ENCODE measurements around the gene TNK1. TPM values are rescaled to one million over a fixed set of nuclear protein-coding genes. Genes with fewer than 3 reads are reported as not detected.

The TNK1 gene
- total and polyA plus RNA-seq, 7 experiments from 2014 or later = 1.5 to 23.4 (median 11.3) TPM

- ATAC-seq = no peak
- no peaks in the 10 kb centered on the region for H3K36me3 Mint-ChIP-seq
- H3K4me1 Mint-ChIP-seq = peaks cover 4 to 16% (median 10%) of the 10 kb centered on the region in 7 donors
- Histone ChIP-seq H3K36me3 (ENCODE audit: control insufficient read depth in 2 of 3, insufficient read depth in 3 of 3, low read length in 3 of 3) (no peaks in the 10 kb centered on the region), H3K27me3 (ENCODE audit: control insufficient read depth in 2 of 2, insufficient read depth in 2 of 2, low read length in 2 of 2) (no peaks in the 10 kb centered on the region), H3K9me3 (ENCODE audit: control insufficient read depth in 2 of 3, low read length in 3 of 3) (no peaks in the 10 kb centered on the region), H3K27ac (ENCODE audit: low read depth, low read length) (no peak overlapping the region), H3K4me3 (ENCODE audit: low read length) (no peak overlapping the region), H3K4me1 (ENCODE audit: control insufficient read depth in 2 of 2, insufficient read depth in 2 of 2, low read length in 2 of 2) (peaks cover 0 to 3% of the 10 kb centered on the region in 2 donors)
- peak overlapping the region in 1 of 10 donors; percentile 23 for H3K4me3 Mint-ChIP-seq
- ChIA-PET CTCF (no interaction called here), POLR2A (interaction anchor here (0.8 kb wide), 1 partner anchor 12 kb away, joined by 3 read pairs; no protein-coding TSS in a partner anchor)
- H3K27me3 Mint-ChIP-seq = peaks cover 0 to 24% (median 0%) of the 10 kb centered on the region in 5 donors
- intact Hi-C loops (cut with micrococcal nuclease) = no loop called here
- H3K27ac Mint-ChIP-seq = no peak overlapping the region
- DNase-seq = no peak
- H3K9me3 Mint-ChIP-seq = peaks cover 0 to 1% (median 0%) of the 10 kb centered on the region in 11 donors
Observed at GRCh38 chr17:7410634-7411426, 29.9 kb downstream of the TNK1 start.

DNA sequence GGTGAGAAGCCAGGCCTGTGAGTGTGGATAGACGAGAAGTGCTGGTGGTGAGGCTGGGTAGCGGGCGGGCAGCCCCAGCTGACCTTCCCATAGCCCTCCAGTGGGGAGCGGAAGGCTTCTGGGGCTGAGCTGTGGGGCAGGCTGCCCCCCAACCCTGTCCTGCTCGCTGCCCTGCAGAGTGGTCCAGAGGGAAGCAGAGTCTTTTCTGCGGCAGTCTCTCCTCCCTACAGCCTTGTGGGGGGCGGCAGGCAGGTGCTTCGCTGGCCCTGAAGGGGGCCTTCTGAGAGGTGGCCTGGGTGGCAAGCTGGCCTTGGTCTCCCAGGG, 30.5 kb downstream of the TNK1 start:
- no peak overlapping the region for H3K4me3 ChIP-seq (ENCODE audit: low read length)
- H3K4me3 Mint-ChIP-seq = no peak overlapping the region
- H3K27me3 ChIP-seq (ENCODE audit: control insufficient read depth in 2 of 2, insufficient read depth in 2 of 2, low read length in 2 of 2) = no peaks in the 10 kb centered on the region
- H3K27ac ChIP-seq (ENCODE audit: low read depth, low read length) = no peak overlapping the region
- peaks cover 0 to 1% (median 0%) of the 10 kb centered on the region in 11 donors for H3K9me3 Mint-ChIP-seq
- intact Hi-C loops (cut with micrococcal nuclease) = no loop called here
- ChIA-PET POLR2A (no interaction called here), CTCF (no interaction called here)
- H3K27me3 Mint-ChIP-seq = peaks cover 0 to 19% (median 0%) of the 10 kb centered on the region in 5 donors
- no peaks in the 10 kb centered on the region for H3K36me3 Mint-ChIP-seq
- peaks cover 0 to 14% (median 6%) of the 10 kb centered on the region in 7 donors for H3K4me1 Mint-ChIP-seq
- no peaks in the 10 kb centered on the region for H3K36me3 ChIP-seq (ENCODE audit: control insufficient read depth in 2 of 3, insufficient read depth in 3 of 3, low read length in 3 of 3)
- H3K27ac Mint-ChIP-seq = no peak overlapping the region
- ATAC-seq (no peak), DNase-seq (no peak)
- H3K4me1 ChIP-seq (ENCODE audit: control insufficient read depth in 2 of 2, insufficient read depth in 2 of 2, low read length in 2 of 2) = peaks cover 0 to 3% of the 10 kb centered on the region in 2 donors
- H3K9me3 ChIP-seq (ENCODE audit: control insufficient read depth in 2 of 3, low read length in 3 of 3) = no peaks in the 10 kb centered on the region

DNA sequence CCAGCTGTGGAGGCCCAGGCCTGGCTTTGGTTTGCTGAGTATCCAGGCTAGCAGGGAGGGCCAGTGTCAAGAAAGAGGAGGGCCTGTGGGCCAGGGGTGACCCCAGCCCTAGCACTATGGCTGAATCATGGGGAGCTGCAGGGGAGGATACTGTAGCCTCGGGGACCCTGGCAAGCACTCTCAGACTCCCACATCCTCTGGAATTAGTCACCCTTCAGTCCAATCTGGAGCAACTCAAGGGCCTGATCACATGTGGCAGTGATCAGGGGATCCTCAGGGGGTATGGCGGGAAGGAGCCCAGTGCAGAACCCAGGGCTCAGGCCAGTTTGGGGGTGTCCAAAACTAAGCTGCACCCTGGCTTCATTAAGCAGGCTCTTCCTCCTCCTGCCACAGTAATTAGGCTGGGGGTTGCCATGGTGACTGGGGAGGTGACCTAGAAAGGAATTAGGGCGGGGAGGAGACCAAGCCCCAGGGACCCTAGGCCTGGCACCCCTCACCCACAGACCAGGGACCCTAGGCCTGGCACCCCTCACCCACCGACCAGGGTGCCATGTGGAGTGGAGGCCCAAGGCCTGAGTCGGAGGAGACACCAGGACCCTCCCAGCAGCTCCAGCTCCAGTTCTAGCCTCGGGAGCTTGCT, 32.6 kb downstream of the TNK1 start:
- Mint-ChIP-seq H3K4me3 (no peak overlapping the region), H3K4me1 (peaks cover 0 to 19% (median 5%) of the 10 kb centered on the region in 7 donors)
- intact Hi-C loops (cut with micrococcal nuclease) = no loop called here

DNA sequence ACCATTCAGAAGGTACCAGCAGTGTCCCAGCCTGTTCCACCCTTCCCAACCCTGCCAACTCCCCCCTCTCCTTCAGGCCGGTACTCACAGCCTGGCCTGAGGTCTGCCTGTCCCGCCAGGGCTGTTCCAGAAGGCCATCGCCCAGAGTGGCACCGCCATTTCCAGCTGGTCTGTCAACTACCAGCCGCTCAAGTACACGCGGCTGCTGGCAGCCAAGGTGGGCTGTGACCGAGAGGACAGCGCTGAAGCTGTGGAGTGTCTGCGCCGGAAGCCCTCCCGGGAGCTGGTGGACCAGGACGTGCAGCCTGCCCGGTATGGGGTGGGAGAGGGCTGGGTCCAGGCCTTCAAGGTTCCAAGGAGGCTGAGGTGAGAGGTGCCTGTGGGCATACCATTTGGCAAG, 33.9 kb downstream of the TNK1 start:
- H3K27ac ChIP-seq (ENCODE audit: low read depth, low read length) = no peak overlapping the region
- Mint-ChIP-seq H3K27ac (no peak overlapping the region), H3K4me1 (peaks cover 0 to 11% (median 0%) of the 10 kb centered on the region in 7 donors), H3K9me3 (no peaks in the 10 kb centered on the region), H3K4me3 (no peak overlapping the region), H3K27me3 (peaks cover 0 to 3% (median 0%) of the 10 kb centered on the region in 5 donors), H3K36me3 (no peaks in the 10 kb centered on the region)
- no peaks in the 10 kb centered on the region for H3K36me3 ChIP-seq (ENCODE audit: control insufficient read depth in 2 of 3, insufficient read depth in 3 of 3, low read length in 3 of 3)
- no peak for ATAC-seq
- no peak for DNase-seq
- intact Hi-C loops (cut with micrococcal nuclease) = no loop called here
- H3K4me1 ChIP-seq (ENCODE audit: control insufficient read depth in 2 of 2, insufficient read depth in 2 of 2, low read length in 2 of 2) = no peaks in the 10 kb centered on the region
- no peaks in the 10 kb centered on the region for H3K9me3 ChIP-seq (ENCODE audit: control insufficient read depth in 2 of 3, low read length in 3 of 3)
- ChIA-PET CTCF (no interaction called here), POLR2A (no interaction called here)
- H3K27me3 ChIP-seq (ENCODE audit: control insufficient read depth in 2 of 2, insufficient read depth in 2 of 2, low read length in 2 of 2) = no peaks in the 10 kb centered on the region
- no peak overlapping the region for H3K4me3 ChIP-seq (ENCODE audit: low read length)

More for the DNA sequence above, 32.6 kb downstream of the TNK1 start:
- no peaks in the 10 kb centered on the region for H3K27me3 ChIP-seq (ENCODE audit: control insufficient read depth in 2 of 2, insufficient read depth in 2 of 2, low read length in 2 of 2)
- H3K27ac ChIP-seq (ENCODE audit: low read depth, low read length) = no peak overlapping the region
- H3K9me3 Mint-ChIP-seq = no peaks in the 10 kb centered on the region
- ATAC-seq (no peak), DNase-seq (no peak)
- CTCF ChIA-PET = no interaction called here
- no peak overlapping the region for H3K27ac Mint-ChIP-seq
- no peak overlapping the region for H3K4me3 ChIP-seq (ENCODE audit: low read length)
- H3K9me3 ChIP-seq (ENCODE audit: control insufficient read depth in 2 of 3, low read length in 3 of 3) = no peaks in the 10 kb centered on the region
- no peaks in the 10 kb centered on the region for H3K36me3 Mint-ChIP-seq
- POLR2A ChIA-PET = interaction anchor here (1.1 to 1.3 kb wide), 2 partner anchors 9 to 24 kb away, joined by 3 to 5 read pairs; partner anchors contain the start of gene TMEM256
- peaks cover 0 to 3% of the 10 kb centered on the region in 2 donors for H3K4me1 ChIP-seq (ENCODE audit: control insufficient read depth in 2 of 2, insufficient read depth in 2 of 2, low read length in 2 of 2)
- no peaks in the 10 kb centered on the region for H3K36me3 ChIP-seq (ENCODE audit: control insufficient read depth in 2 of 3, insufficient read depth in 3 of 3, low read length in 3 of 3)
- H3K27me3 Mint-ChIP-seq = peaks cover 0 to 11% (median 0%) of the 10 kb centered on the region in 5 donors

DNA sequence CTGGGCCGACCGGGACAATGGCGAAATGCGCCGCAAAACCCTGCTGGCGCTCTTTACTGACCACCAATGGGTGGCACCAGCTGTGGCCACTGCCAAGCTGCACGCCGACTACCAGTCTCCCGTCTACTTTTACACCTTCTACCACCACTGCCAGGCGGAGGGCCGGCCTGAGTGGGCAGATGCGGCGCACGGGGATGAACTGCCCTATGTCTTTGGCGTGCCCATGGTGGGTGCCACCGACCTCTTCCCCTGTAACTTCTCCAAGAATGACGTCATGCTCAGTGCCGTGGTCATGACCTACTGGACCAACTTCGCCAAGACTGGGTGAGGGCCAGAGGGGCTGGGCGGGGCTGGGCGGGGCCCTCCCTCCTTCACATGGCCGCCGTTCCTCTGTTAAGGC, 34.9 kb downstream of the TNK1 start:
- H3K27me3 Mint-ChIP-seq = no peaks in the 10 kb centered on the region
- POLR2A ChIA-PET = no interaction called here
- no peaks in the 10 kb centered on the region for H3K9me3 Mint-ChIP-seq
- DNase-seq (no peak), ATAC-seq (no peak)
- no peaks in the 10 kb centered on the region for H3K9me3 ChIP-seq (ENCODE audit: control insufficient read depth in 2 of 3, low read length in 3 of 3)
- no peak overlapping the region for H3K4me3 Mint-ChIP-seq
- H3K4me1 ChIP-seq (ENCODE audit: control insufficient read depth in 2 of 2, insufficient read depth in 2 of 2, low read length in 2 of 2) = no peaks in the 10 kb centered on the region
- no peak overlapping the region for H3K27ac ChIP-seq (ENCODE audit: low read depth, low read length)
- no peak overlapping the region for H3K27ac Mint-ChIP-seq
- intact Hi-C loops (cut with micrococcal nuclease) = loop anchor here in 1 of 2 donors (1.0 to 2.0 kb wide), 2 partner anchors 59 to 135 kb away; partner anchors contain the start of gene SLC2A4
- H3K36me3 ChIP-seq (ENCODE audit: control insufficient read depth in 2 of 3, insufficient read depth in 3 of 3, low read length in 3 of 3) = no peaks in the 10 kb centered on the region
- no peaks in the 10 kb centered on the region for H3K27me3 ChIP-seq (ENCODE audit: control insufficient read depth in 2 of 2, insufficient read depth in 2 of 2, low read length in 2 of 2)
- CTCF ChIA-PET = no interaction called here
- H3K4me3 ChIP-seq (ENCODE audit: low read length) = no peak overlapping the region
- no peaks in the 10 kb centered on the region for H3K36me3 Mint-ChIP-seq
- peaks cover 0 to 7% (median 0%) of the 10 kb centered on the region in 7 donors for H3K4me1 Mint-ChIP-seq

DNA sequence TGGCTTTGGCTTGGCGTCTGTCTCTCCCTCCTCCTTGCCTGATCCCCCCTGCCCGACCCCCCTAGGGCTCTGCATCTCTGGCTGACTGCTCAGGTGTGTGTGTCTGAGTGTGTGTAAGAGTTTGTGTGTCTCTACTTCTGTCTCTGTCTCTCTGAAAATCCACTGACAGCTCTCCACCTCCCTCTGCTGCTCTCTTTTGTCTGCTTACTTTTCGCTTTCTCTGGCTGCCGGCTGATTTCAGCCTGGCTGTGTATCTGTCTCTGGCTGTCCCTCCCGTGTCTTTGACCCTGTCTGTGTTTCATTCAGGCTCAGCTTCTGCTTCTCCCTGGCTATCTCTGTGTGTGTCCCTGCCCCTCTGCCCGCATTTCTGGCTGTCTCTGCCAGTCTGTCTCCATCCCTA, 35.4 kb downstream of the TNK1 start:
- Mint-ChIP-seq H3K9me3 (no peaks in the 10 kb centered on the region), H3K27me3 (no peaks in the 10 kb centered on the region), H3K27ac (peak overlapping the region in 1 of 9 donors; percentile 6), H3K36me3 (no peaks in the 10 kb centered on the region), H3K4me1 (peaks cover 0 to 7% (median 0%) of the 10 kb centered on the region in 7 donors), H3K4me3 (no peak overlapping the region)
- intact Hi-C loops (cut with micrococcal nuclease) = loop anchor here in 1 of 2 donors (1.0 to 2.0 kb wide), 2 partner anchors 60 to 136 kb away; partner anchors contain the start of gene SLC2A4
- ChIA-PET CTCF (no interaction called here), POLR2A (interaction anchor here (1.0 kb wide), 1 partner anchor 13 kb away, joined by 3 read pairs; no protein-coding TSS in a partner anchor)
- peak in 1 of 9 donors; percentile 12 for DNase-seq
- H3K36me3 ChIP-seq (ENCODE audit: control insufficient read depth in 2 of 3, insufficient read depth in 3 of 3, low read length in 3 of 3) = no peaks in the 10 kb centered on the region
- H3K27ac ChIP-seq (ENCODE audit: low read depth, low read length) = no peak overlapping the region
- H3K4me1 ChIP-seq (ENCODE audit: control insufficient read depth in 2 of 2, insufficient read depth in 2 of 2, low read length in 2 of 2) = no peaks in the 10 kb centered on the region
- no peaks in the 10 kb centered on the region for H3K27me3 ChIP-seq (ENCODE audit: control insufficient read depth in 2 of 2, insufficient read depth in 2 of 2, low read length in 2 of 2)
- no peaks in the 10 kb centered on the region for H3K9me3 ChIP-seq (ENCODE audit: control insufficient read depth in 2 of 3, low read length in 3 of 3)
- no peak for ATAC-seq
- no peak overlapping the region for H3K4me3 ChIP-seq (ENCODE audit: low read length)
